H9 (cell line): Measurements from ENCODE around the gene TBPL1. TPM values are rescaled to one million over a fixed set of nuclear protein-coding genes. Genes with fewer than 3 reads are reported as not detected.

Experiments
- DNase-seq: peaks from one replicate; pipeline ENCODE4 v3.0.0-alpha.2; 2017
- H2AFZ ChIP-seq: one replicate; pipeline ENCODE4 v1.6.1; 2013; ENCODE audit warnings: mild to moderate bottlenecking, low read length, control low read depth, moderate library complexity
- H2AK5ac ChIP-seq: 2 replicates; pipeline ENCODE4 v1.6.1; 2013; ENCODE audit warnings: low read length, control low read depth, mixed read lengths; ENCODE audit not compliant: insufficient read length
- H2BK120ac ChIP-seq: one replicate; pipeline ENCODE4 v1.6.1; 2013; ENCODE audit warnings: low read depth, mild to moderate bottlenecking, low read length, control low read depth, inconsistent platforms; ENCODE audit not compliant: poor library complexity, severe bottlenecking
- H2BK12ac ChIP-seq: 2 replicates; pipeline ENCODE4 v1.6.1; 2013; ENCODE audit warnings: low read length, control low read depth, mixed read lengths, low read depth; ENCODE audit not compliant: insufficient read length
- H2BK15ac ChIP-seq: 2 replicates; pipeline ENCODE4 v1.6.1; 2013; ENCODE audit warnings: low read depth, low read length, control low read depth
- H2BK20ac ChIP-seq: one replicate; pipeline ENCODE4 v1.6.1; 2013; ENCODE audit warnings: low read depth, mild to moderate bottlenecking, low read length, control low read depth, inconsistent platforms; ENCODE audit not compliant: poor library complexity, severe bottlenecking
- H2BK5ac ChIP-seq: 2 replicates; pipeline ENCODE4 v1.6.1; 2013; ENCODE audit warnings: low read length, control low read depth, mixed read lengths; ENCODE audit not compliant: insufficient read length
- H3K14ac ChIP-seq: 2 replicates; pipeline ENCODE4 v1.6.1; 2013; ENCODE audit warnings: low read length, control low read depth; ENCODE audit not compliant: insufficient read depth
- H3K18ac ChIP-seq: 2 replicates; pipeline ENCODE4 v1.6.1; 2013; ENCODE audit warnings: low read depth, mild to moderate bottlenecking, mixed read lengths, low read length, control low read depth; ENCODE audit not compliant: insufficient read length
- H3K23ac ChIP-seq: 2 replicates; pipeline ENCODE4 v1.6.1; 2013; ENCODE audit warnings: low read length, control low read depth, mixed read lengths, low read depth; ENCODE audit not compliant: insufficient read length
- H3K23me2 ChIP-seq: 2 replicates; pipeline ENCODE4 v1.6.1; 2013; ENCODE audit warnings: low read depth, mild to moderate bottlenecking, mixed read lengths, low read length, control low read depth; ENCODE audit not compliant: insufficient read length, poor library complexity, severe bottlenecking
- H3K27ac ChIP-seq: 2 replicates; pipeline ENCODE4 v1.5.1; 2013; ENCODE audit warnings: low read length, control low read depth, mixed read lengths, low read depth; ENCODE audit not compliant: insufficient read length
- H3K27me3 ChIP-seq: 2 replicates; pipeline ENCODE4 v1.6.1; 2013; ENCODE audit warnings: low read length, control low read depth, inconsistent platforms; ENCODE audit not compliant: insufficient read depth
- H3K4ac ChIP-seq: 2 replicates; pipeline ENCODE4 v1.6.1; 2013; ENCODE audit warnings: low read depth, mild to moderate bottlenecking, control low read depth, inconsistent platforms, low read length, moderate library complexity
- H3K4me1 ChIP-seq: 2 replicates; pipeline ENCODE4 v1.6.1; 2013; ENCODE audit warnings: low read length, control low read depth, inconsistent platforms; ENCODE audit not compliant: insufficient read depth
- H3K4me2 ChIP-seq: 2 replicates; pipeline ENCODE4 v1.6.1; 2013; ENCODE audit warnings: low read length, control low read depth, mixed read lengths; ENCODE audit not compliant: insufficient read length, insufficient read depth
- H3K56ac ChIP-seq: 2 replicates; pipeline ENCODE4 v1.6.1; 2013; ENCODE audit warnings: low read depth, mild to moderate bottlenecking, mixed read lengths, low read length, control low read depth; ENCODE audit not compliant: insufficient read length
- H3K79me1 ChIP-seq: 2 replicates; pipeline ENCODE4 v1.6.1; 2013; ENCODE audit warnings: low read depth, mild to moderate bottlenecking, moderate library complexity, low read length, control low read depth, inconsistent platforms; ENCODE audit not compliant: insufficient read depth, poor library complexity, severe bottlenecking
- H3K79me2 ChIP-seq: 2 replicates; pipeline ENCODE4 v1.6.1; 2013; ENCODE audit warnings: low read length, control low read depth, inconsistent platforms; ENCODE audit not compliant: insufficient read depth
- H3K9ac ChIP-seq: 2 replicates; pipeline ENCODE4 v1.6.1; 2013; ENCODE audit warnings: low read length, control low read depth, mixed read lengths; ENCODE audit not compliant: insufficient read length; ENCODE audit errors: extremely low read depth
- H3K9me3 ChIP-seq: one replicate; pipeline ENCODE4 v1.6.1; 2013; ENCODE audit warnings: low read depth, low read length, inconsistent platforms; ENCODE audit not compliant: control insufficient read depth
- H3T11ph ChIP-seq: one replicate; pipeline ENCODE4 v1.6.1; 2013; ENCODE audit warnings: mild to moderate bottlenecking, low read length, control low read depth, inconsistent platforms
- H4K20me1 ChIP-seq: one replicate; pipeline ENCODE4 v1.6.1; 2013; ENCODE audit not compliant: control insufficient read depth, insufficient read length, insufficient read depth
- H4K5ac ChIP-seq: 2 replicates; pipeline ENCODE4 v1.6.1; 2013; ENCODE audit warnings: low read depth, mild to moderate bottlenecking, mixed read lengths, low read length, control low read depth; ENCODE audit not compliant: insufficient read length
- H4K8ac ChIP-seq: replicated peaks from 2 replicates; pipeline ENCODE4 v1.6.1; 2013; ENCODE audit warnings: low read length, control low read depth, mixed read lengths, low read depth; ENCODE audit not compliant: insufficient read length
- H4K91ac ChIP-seq: 2 replicates; pipeline ENCODE4 v1.6.1; 2013; ENCODE audit warnings: low read depth, mild to moderate bottlenecking, moderate library complexity, mixed read lengths, low read length, control low read depth; ENCODE audit not compliant: insufficient read length
- H3K27ac Mint-ChIP-seq, 3 experiments: 2 replicates in 2 of 3; 3 replicates in 1 of 3; pipeline ENCODE4 v1.8.0; 2020 to 2021; ENCODE audit warnings: mixed read lengths in 3 of 3, mild to moderate bottlenecking in 1 of 3, moderate library complexity in 1 of 3
- H3K27me3 Mint-ChIP-seq: 2 replicates; pipeline ENCODE4 v1.8.0; 2021; ENCODE audit warnings: low read depth, mild to moderate bottlenecking, moderate library complexity, mixed read lengths
- H3K36me3 Mint-ChIP-seq, 3 experiments: 2 replicates in 2 of 3; 3 replicates in 1 of 3; pipeline ENCODE4 v1.8.0; 2020 to 2021; ENCODE audit warnings: low read depth in 3 of 3, mixed read lengths in 3 of 3; ENCODE audit not compliant: insufficient read depth in 1 of 3
- H3K4me1 Mint-ChIP-seq, 2 experiments: 2 replicates each; pipeline ENCODE4 v1.8.0; 2020; ENCODE audit warnings: mixed read lengths in 2 of 2
- H3K4me3 Mint-ChIP-seq, 2 experiments: 2 replicates in 1 of 2; 3 replicates in 1 of 2; pipeline ENCODE4 v1.8.0; 2020 to 2021; ENCODE audit warnings: mild to moderate bottlenecking in 2 of 2, mixed read lengths in 2 of 2, moderate library complexity in 1 of 2
- H3K9me3 Mint-ChIP-seq, 2 experiments: 2 replicates in 1 of 2; 3 replicates in 1 of 2; pipeline ENCODE4 v1.8.0; 2020; ENCODE audit warnings: mild to moderate bottlenecking in 2 of 2, mixed read lengths in 2 of 2, moderate library complexity in 1 of 2
- WGBS: extraction: QIAGEN DNeasy Blood & Tissue Kit; methylation state at CpG from one replicate; pipeline ENCODE4 v1.1.7; 2013; ENCODE audit warnings: missing lambda C conversion rate, low lambda C conversion rate, mixed read lengths; ENCODE audit not compliant: insufficient read length; ENCODE audit errors: extremely low coverage; 5-methylcytosine and 5-hydroxymethylcytosine counted together
- total RNA-seq: library from RNA; stranded (reverse); gene quantifications from 2 replicates; pipeline ENCODE4 v1.2.1, GENCODE V29; 2021
- TF ChIP-seq, protein P1 (sequence below): fragments of 200-600 bp; sonication (generic); conservative IDR thresholded peaks from 3 replicates; pipeline ENCODE4 v1.8.0; 2021; ENCODE audit warnings: antibody characterized with exemption, mild to moderate bottlenecking

The TBPL1 gene
- total RNA-seq, 1 experiment from 2014 or later, result 49.7 TPM

DNA sequence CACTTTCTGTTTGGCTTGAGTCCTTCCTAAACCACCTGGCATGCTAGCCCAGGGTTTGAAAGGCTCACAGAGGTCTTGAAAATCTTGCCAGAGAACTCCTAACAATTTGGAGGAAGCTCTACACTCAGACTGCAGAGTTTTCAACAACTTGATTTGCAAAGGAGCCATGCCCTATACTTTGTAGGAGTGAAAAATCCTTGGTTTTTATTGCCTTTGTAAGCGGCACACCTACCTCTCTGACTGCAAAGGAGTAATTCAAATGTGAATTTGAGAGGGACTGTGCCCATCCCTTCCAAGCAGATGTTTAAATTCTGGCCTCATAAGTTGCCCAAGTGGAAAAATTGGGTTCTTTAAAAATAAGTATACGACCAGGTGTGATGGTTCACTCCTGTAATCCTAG lies 58.0 kb downstream of the TBPL1 start:
- DNase-seq, result no peak

More for the DNA sequence above, 58.0 kb downstream of the TBPL1 start:
- no peak overlapping the region for H2BK120ac ChIP-seq
- no peak overlapping the region for H2BK5ac ChIP-seq
- no peak overlapping the region for H3K9ac ChIP-seq
- Mint-ChIP-seq H3K4me3 (no peak overlapping the region), H3K27me3 (no peaks in the 10 kb centered on the region), H3K27ac (no peak overlapping the region; a peak in 1 of 7 replicates), H3K36me3 (no peaks in the 10 kb centered on the region), H3K4me1 (peaks cover 6 to 8% of the 10 kb centered on the region in 2 experiments), H3K9me3 (no peaks in the 10 kb centered on the region)
- H3K4ac ChIP-seq, result no peak overlapping the region
- no peaks in the 10 kb centered on the region for H4K20me1 ChIP-seq
- no peak overlapping the region for H2BK20ac ChIP-seq
- H2AFZ ChIP-seq, result no peak overlapping the region
- no peak overlapping the region for H2BK12ac ChIP-seq
- H3K23ac ChIP-seq, result no peak overlapping the region
- no peak overlapping the region for H3K27ac ChIP-seq
- H3K79me1 ChIP-seq, result no peaks in the 10 kb centered on the region
- H3K23me2 ChIP-seq, result no peaks in the 10 kb centered on the region
- no peak overlapping the region for H4K8ac ChIP-seq
- TF ChIP-seq, protein P1, sequence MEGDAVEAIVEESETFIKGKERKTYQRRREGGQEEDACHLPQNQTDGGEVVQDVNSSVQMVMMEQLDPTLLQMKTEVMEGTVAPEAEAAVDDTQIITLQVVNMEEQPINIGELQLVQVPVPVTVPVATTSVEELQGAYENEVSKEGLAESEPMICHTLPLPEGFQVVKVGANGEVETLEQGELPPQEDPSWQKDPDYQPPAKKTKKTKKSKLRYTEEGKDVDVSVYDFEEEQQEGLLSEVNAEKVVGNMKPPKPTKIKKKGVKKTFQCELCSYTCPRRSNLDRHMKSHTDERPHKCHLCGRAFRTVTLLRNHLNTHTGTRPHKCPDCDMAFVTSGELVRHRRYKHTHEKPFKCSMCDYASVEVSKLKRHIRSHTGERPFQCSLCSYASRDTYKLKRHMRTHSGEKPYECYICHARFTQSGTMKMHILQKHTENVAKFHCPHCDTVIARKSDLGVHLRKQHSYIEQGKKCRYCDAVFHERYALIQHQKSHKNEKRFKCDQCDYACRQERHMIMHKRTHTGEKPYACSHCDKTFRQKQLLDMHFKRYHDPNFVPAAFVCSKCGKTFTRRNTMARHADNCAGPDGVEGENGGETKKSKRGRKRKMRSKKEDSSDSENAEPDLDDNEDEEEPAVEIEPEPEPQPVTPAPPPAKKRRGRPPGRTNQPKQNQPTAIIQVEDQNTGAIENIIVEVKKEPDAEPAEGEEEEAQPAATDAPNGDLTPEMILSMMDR, result no peak
- no peaks in the 10 kb centered on the region for H3K27me3 ChIP-seq
- H3K4me2 ChIP-seq, result no peak overlapping the region
- H3T11ph ChIP-seq, result no peak overlapping the region
- H3K56ac ChIP-seq, result no peak overlapping the region
- no peak overlapping the region for H2AK5ac ChIP-seq
- H3K4me1 ChIP-seq, result peaks cover 2% of the 10 kb centered on the region; the same call in 1 of the 2 replicates
- no peak overlapping the region for H4K5ac ChIP-seq
- H3K18ac ChIP-seq, result no peak overlapping the region
- no peak overlapping the region for H4K91ac ChIP-seq
- WGBS, result no CpG with 5 or more reads among the region's 2 CpGs
- H3K79me2 ChIP-seq, result no peaks in the 10 kb centered on the region
- H2BK15ac ChIP-seq, result no peak overlapping the region
- no peaks in the 10 kb centered on the region for H3K9me3 ChIP-seq
- H3K14ac ChIP-seq, result no peak overlapping the region
